CD4-positive, alpha-beta T cell treated with Interleukin-2 at 100 ng/mL for 4 hours (primary cell): ENCODE results near the gene RNF213.
"Not testable (repeated sequence)": the region's sequence is repeated elsewhere in the genome, so short reads cannot be mapped to it uniquely, and the experiment has no call there.

Experiments
- DNase-seq: peaks from one replicate; pipeline ENCODE4 v3.0.0-alpha.2; 2020; ENCODE audit warnings: low spot score

The RNF213 gene

GRCh38 chr17:80394629-80395216 is 134.1 kb downstream of the RNF213 start:
- DNase-seq, result no peak

- no peak for DNase-seq
Measured at GRCh38 chr17:80395402-80396151, 134.9 kb downstream of the RNF213 start.

- DNase-seq, result no peak
Measured at GRCh38 chr17:80396157-80397033, 135.7 kb downstream of the RNF213 start.

- DNase-seq, result no peak
Measured at GRCh38 chr17:80397034-80397387, 136.4 kb downstream of the RNF213 start.

GRCh38 chr17:80397686-80398085 is 137.0 kb downstream of the RNF213 start:
- DNase-seq, result no peak

- not testable (repeated sequence) for DNase-seq
Measured at GRCh38 chr17:80401086-80401485, 140.4 kb downstream of the RNF213 start.

GRCh38 chr17:80402102-80402501 is 141.4 kb downstream of the RNF213 start:
- DNase-seq, result not testable (repeated sequence)

- DNase-seq, result no peak
Measured at GRCh38 chr17:80402959-80403358, 142.3 kb downstream of the RNF213 start.

GRCh38 chr17:80406146-80406545 is 145.5 kb downstream of the RNF213 start:
- no peak for DNase-seq

GRCh38 chr17:80407917-80408316 is 147.3 kb downstream of the RNF213 start:
- not testable (repeated sequence) for DNase-seq

- DNase-seq, result no peak
Measured at GRCh38 chr17:80408872-80409271, 148.2 kb downstream of the RNF213 start.

GRCh38 chr17:80409626-80410025 is 149.0 kb downstream of the RNF213 start:
- DNase-seq, result no peak

- not testable (repeated sequence) for DNase-seq
Measured at GRCh38 chr17:80410441-80411087, 149.9 kb downstream of the RNF213 start.

GRCh38 chr17:80413771-80414507 is 153.3 kb downstream of the RNF213 start:
- no peak for DNase-seq

- no peak for DNase-seq
Measured at GRCh38 chr17:80414508-80414802, 153.8 kb downstream of the RNF213 start.

GRCh38 chr17:80414803-80415625 is 154.4 kb downstream of the RNF213 start, which contains the start of gene ENDOV:
Gene ENDOV (plus strand): TSS chr17:80415167. CDS start chr17:80415195, 28 bp downstream.
- peak; percentile 92 for DNase-seq

GRCh38 chr17:80415626-80416137 is 155.0 kb downstream of the RNF213 start:
- no peak for DNase-seq

- DNase-seq, result no peak
Measured at GRCh38 chr17:80416260-80416939, 155.7 kb downstream of the RNF213 start.

GRCh38 chr17:80416940-80417293 is 156.3 kb downstream of the RNF213 start:
- DNase-seq, result no peak

- DNase-seq, result no peak
Measured at GRCh38 chr17:80418589-80418988, 157.9 kb downstream of the RNF213 start.
